Hematopoietic multipotent progenitor cell treated with erythropoietin and hydrocortisone succinate and interleukin-3 and kit ligand, for 4 days (in vitro differentiated cells): ENCODE measurements around the gene RHBDD3.
"Not testable (repeated sequence)": the region's sequence is repeated elsewhere in the genome, so short reads cannot be mapped to it uniquely, and the experiment has no call there.

Experiments
- DNase-seq: peaks from one replicate; pipeline ENCODE4 v3.0.0-alpha.2; 2015

The RHBDD3 gene

DNA sequence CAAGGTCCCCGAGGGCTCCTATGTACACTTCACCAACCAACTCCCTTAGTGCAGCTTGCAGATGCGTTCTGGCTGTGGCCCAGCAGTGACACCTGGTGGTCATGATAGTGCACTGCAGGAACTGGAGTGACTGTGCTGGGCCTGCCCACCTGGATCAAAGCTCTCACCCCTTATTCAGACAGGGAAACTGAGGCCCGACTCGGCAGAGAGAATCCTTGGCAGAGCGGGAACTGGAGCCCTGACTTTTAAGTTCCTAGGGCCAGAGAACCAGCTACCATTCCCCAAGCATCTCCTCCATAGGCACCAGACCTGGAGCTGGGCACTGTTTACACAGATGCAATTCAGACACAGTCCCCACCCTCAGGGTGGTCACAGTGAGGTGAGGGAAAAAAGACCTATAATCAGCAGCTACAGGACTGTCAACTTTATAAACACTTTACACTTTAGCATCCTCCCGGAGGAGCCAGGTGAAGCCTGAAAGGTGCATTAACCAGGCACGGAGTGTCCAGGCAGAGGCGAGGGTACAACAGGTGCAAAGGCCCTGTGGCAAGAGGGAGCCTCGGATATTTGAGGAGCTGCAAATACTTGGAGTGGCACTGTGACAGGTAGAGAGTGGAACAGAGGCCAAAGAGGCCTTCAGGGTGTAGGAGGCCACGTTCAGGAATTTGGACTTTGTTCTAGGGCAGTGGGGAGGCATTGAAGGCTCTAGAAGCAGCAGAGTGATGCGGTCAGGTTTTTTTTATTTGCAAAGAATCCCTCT is 22.0 kb downstream of the RHBDD3 start:
- DNase-seq: peak; percentile 87

DNA sequence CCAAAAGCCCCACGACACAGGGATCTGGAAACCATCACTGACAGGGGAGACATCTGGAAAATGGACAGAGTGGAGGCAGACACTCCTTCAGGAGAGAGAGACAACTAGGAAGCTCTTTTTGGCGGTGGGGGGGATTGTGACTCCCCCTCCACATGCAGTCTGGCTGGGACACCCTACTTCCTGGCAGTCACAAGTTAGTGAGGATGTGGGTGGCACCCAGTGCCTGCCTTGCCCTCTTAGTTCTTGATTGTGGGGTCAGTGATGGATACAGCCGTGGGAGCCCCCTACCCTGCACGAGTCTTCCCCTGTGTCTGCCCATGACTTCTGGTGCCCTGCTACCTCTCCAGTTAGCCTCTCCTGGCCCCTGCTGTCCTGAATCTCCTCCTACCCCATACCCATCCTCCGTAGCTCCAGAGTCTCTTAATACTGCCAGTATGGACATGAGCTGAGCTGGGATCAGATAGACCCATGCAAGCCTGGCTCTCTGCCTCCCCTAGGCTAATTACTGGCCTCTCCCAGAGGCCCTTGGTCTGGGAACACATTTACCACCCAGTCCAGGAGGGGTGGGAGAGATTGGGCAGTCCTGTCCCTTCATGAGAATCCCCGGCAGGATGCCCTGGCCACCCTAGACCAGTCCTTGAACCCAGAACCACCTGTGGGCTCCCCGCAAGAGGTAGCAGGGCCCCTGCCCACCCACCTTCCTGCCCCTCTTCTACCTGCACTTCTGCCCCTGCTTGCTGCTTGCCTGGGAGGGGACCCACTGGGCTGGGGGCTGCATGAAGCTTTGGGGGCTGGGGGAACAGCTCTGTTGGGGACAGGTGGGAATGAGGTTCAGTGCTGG is 22.8 kb downstream of the RHBDD3 start:
- no peak for DNase-seq

DNA sequence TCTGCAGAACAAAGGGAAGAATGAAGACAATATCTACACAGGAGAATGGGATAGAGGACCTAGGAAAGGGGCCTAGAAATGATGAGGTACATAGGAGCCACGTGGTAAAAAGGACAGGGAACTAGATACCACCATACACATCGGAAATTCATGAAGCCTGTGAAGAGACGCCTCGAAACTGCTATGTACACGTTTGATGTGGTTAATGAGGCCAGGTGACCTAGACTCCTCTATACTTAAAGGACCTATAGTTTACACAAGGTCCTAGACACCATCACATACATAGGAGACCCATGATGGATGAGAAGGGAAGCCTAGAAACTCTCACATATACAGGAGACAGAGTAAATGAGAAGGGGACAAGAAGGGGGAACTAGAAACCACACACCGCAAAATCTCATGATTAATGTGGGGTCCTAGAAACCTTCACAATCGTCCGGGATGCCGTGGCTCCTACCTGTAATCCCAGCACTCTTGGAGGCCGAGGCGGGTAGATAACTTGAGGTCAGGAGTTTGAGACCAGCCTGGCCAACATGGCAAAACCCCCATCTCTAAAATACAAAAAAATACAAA is 23.8 kb downstream of the RHBDD3 start:
- no peak for DNase-seq

DNA sequence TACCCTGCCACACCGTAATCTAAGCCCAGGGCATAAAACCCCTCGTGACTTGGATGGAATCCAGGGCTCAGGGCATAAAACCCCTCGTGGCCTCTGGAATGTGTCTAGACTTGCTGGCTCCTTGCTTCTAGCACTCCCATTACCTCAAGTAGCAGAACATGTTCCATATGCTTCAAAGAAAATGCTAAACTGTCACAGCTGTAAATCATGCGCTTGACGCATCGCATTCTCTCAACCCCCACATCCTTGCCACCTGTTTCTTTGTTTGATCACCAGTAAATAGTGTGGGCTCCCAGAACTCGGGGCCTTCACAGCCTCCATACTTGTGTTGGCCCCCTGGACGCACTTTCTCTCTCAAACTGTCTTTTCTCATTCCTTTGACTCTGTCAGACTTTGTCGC is 27.3 kb downstream of the RHBDD3 start:
- not testable (repeated sequence) for DNase-seq

DNA sequence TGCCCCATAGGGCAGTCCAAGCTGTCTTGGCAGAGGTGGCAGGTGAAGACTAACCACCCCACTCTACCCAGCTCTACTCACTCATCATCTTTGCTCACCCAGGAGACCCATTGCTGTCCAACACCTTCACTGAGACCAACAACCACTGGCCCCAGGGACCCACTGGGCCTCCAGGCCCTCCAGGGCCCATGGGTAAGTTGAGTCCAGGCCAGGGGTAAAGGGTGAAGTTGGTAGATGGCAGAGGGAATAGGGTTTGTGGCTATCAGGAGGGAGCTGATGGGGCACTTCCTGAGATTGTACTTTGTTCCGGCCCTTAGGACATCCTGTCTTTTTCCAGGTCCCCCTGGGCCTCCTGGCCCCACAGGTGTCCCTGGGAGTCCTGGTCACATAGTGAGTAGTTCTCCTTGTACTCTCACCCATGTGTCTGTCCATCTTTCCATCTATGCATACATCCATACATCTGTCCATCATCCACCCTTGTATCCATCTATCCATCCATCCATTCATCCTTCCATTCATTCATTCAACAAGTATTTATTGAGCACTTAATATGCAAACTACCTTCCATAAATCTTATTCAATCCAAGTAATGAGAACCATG is 34.4 kb downstream of the RHBDD3 start:
- DNase-seq: no peak

DNA sequence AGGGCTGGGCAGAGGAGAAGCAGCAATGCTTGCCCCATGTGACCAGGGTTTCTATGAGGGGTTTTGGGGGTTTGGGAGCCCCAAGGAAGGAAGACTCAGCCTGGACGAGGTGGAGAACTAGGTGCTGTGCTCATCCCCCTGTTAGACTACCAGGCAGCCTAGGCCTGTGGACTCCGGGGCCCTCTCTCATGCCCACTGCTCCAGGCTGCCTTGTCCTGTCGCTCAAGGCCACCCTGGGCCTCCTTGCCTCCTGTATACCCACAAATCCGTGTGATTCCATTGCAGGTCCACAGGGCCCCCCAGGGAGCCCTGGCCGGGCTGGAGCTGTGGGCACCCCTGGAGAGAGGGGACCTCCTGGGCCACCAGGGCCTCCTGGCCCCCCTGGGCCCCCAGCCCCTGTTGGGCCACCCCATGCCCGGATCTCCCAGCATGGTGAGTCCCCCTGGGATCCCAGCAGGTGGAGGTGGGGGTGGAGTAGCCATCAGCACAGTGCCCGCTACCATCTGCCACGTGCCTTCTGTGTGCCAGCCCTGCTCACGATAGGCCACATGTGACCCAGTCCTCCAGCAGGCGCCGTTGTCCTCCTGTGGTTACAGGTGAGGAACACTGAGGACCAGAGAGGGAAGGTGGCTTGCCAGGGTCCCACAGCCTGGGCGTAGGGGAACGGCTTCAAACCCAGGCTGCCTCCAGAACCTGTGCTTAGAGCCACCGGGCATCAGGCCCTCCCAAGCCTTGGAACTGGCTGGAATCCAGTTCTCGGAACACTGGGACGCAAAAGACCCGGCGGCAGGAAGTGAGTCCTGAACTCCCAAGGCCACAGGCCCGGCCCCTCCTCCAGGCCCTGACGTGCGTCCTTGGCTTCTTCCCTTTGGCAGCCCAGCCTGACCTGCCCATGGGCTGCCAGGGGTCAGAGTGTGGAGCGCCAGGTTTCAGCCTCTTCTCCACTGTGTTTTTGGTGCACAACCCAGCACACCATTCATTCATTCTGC is 35.5 kb downstream of the RHBDD3 start:
- no peak for DNase-seq

DNA sequence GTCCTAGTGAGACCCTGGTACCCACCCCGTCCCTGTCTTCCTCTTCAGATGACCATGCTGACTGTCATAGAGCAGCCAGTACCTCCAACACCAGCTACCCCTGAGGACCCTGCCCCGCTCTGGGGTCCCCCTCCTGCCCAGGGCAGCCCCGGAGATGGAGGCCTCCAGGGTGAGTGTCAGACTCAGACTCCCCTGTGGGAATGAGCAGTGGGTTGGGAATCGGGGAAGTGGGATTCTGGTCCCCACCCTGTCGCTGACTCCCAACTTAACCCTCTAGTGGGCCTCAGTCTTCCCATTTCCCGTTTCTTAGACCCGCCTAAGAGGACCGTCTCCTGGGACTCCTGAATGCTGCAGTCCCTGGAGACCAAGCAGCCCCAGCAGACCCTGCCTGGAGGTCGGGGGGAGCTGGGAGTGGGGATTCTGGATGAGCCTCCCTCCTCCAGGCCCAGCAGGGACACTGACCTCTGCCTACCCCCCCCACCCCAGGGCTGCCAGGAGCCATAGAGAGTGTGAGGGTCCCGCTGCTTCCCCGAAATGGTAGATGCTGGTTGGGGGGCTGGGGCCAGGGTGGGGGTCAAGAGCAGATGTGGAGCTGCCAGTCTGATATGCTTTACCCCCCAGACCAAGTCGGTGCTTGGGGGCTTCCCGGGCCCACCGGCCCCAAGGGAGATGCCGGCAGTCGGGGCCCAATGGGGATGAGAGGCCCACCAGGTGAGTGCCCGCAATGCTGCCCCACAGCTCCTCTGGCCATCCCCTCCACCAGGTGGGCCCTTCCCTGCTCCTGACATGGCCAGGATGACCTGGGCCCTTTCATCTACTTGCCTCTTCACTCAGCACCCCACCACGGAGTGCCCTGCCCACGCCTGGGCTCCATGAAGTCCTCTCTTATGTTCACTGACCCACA is 36.6 kb downstream of the RHBDD3 start:
- no peak for DNase-seq

DNA sequence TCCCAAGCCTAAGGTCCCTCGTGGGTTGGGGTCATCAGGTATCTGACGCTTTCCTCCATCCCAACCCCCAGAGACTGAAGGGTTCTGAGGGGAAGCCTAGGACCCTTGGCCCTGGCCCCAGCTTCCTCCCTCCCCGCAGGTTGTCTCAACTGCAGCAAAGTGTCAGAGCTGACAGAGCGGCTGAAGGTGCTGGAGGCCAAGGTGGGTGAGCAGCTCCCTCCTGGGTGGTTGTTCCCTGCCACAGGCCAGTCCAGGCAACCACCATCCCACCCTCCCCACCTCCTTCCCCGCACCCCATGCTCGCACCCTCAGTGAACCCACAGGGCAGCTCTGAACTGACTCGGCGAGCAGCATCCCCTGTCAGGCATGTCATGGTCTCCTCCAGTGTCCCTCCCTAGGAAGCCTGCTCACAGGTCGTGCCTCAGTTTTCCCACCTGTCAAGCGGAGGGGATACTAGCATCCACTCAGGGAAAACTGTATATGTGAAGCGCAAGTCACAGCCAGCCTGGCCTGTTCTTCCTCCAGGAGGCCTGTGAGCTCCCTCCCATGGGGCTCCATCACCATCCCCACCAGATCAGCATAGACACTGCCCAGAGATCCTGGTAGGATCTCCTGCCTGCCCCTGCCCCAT is 41.3 kb downstream of the RHBDD3 start:
- DNase-seq: no peak

DNA sequence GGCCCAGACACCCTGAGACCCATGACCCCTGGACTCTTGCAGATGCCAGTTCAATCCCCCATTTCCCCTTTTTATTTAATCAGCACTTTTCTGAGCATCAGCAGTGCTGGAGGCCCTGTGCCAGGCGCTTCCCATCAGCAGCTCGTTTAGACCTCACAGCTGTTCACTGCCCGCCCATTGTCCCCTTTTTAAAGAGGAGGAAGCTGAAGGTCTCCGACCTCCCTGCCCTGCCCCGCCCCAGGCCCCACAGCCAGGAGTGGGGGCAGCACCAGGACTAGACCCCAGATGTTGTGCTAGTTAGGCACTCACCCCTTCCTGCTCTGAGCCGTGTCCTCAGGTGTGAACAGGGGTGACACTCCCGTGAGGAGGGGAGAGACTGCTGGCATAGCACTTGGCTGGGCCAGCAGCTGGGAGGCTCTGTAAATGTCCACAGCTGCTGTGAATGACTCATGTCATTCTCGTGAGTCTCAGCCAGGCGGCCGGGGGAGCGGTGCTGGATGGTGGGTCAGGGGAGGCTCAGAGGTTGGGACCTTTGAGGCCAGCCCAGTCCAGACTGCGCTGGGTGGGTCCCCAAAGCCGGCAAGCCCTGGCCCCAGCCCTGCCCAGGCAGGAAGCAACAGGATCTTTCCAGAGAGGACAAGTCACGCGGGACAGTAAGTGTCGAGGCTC is 42.2 kb downstream of the RHBDD3 start:
- peak; percentile 74 for DNase-seq

DNA sequence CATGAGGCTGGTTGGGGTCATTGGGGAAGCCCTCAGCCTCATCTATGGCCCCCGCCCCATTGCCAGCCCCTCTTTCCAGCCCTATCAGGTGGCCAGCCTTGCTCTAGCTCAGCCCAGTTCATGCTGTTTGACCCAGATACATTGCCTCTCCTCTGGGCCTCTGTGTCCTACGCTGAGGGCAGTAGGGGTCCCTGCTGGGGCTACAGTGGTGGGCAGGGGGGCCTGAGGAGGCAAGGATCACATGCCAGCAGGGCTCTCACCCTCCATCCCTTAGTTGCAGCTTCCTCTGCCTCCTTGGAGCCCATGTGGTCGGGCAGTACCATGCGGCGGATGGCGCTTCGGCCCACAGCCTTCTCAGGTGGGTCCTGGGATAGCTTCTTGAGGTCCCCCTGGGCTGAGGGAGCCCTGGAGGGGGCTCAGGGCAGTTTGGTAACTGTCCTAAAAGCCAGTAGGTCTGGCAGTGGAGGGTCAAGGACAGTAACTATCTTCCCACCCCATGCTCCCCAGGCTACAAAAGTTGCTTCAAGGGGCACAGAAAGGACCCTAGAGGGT is 42.8 kb downstream of the RHBDD3 start:
- no peak for DNase-seq

DNA sequence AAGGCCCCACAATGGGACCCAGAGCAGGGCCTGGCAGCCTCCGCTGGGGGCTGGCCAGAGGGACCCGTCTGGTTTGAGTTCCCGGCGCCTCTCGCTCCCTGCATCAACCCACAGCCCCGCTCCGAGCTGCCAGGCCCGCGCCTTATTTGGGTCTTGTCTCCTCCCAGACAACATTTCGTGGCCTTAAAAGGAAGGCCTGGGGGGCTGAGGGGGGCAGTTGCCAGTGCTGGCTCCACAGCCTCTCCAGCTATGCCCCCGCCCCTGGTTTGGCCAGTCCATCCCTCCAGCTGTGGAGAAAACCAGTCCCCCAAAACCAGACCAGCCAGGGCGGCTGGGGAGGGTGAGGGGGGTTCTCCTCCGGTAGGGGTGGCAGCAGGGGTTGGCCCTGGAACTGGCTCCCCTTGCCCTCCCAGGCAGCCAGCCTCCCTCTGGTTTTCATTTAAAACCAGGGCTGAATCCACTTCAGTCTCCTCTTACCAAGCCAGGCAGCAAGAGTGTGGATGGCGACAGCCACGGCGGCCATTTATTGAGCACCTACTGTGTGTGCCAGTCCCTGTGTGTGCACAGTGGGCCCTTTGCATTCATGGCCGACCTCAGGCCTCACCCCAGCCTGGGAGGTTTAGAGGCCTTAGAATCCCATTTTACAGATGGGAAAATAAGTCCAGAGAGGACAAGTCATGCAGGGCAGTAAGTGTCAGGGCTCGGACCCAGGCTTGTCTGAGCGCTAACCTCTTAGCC is 43.5 kb downstream of the RHBDD3 start:
- no peak for DNase-seq

DNA sequence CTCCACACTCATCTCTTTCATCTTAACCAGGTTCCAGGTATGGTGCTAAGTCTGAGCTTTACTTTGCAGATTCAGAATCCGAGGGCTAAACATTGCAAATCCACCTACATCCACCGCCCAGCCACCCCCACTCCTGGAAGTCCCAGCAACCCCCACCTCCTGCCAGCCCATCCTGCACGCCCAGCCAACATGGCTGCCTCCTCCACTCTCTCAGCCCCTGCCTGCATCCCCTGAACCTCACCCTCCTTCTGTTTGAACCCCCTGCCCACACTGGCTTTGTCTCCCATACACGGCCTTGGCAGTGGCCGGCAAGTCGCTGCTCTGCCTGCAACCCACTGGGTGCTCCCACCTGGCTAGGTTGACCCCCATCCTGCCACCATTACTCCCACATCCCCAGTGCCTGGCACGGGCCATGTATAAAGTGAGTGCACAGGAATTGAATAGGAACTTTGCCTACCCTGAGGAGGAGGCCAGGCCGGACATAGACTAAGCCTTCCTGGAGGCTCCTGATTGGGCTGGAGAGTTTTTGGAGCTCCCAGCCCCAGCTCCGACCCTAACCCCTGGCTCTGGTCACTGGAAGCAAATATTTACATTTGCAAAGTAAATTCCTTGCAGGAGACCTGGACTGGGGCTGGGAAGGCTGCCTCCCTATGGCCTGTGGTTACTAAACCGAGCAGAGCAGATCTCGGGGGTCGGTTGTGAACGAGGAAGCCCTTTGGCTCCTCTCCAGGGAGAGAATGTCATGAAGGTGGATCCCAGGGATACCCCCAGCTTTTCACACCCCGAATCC is 47.7 kb downstream of the RHBDD3 start:
- DNase-seq: no peak

DNA sequence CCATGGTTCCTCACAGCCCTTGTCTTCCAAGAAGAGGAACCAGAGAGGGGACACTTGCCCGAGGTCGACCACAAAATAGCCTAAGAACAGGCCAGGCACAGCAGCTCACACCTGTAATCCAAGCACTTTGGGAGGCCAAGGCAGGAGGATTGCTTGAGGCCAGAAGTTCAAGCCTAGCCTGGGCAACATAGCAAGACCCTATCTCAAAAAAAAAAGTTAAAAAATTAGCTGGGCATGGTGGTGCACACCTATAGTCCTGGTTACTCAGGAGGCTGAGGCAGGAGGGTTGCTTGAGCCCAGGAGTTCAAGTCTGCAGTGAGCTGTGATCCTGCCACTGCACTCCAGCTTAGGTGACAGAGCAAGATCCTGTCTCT is 48.4 kb downstream of the RHBDD3 start:
- DNase-seq: not testable (repeated sequence)

DNA sequence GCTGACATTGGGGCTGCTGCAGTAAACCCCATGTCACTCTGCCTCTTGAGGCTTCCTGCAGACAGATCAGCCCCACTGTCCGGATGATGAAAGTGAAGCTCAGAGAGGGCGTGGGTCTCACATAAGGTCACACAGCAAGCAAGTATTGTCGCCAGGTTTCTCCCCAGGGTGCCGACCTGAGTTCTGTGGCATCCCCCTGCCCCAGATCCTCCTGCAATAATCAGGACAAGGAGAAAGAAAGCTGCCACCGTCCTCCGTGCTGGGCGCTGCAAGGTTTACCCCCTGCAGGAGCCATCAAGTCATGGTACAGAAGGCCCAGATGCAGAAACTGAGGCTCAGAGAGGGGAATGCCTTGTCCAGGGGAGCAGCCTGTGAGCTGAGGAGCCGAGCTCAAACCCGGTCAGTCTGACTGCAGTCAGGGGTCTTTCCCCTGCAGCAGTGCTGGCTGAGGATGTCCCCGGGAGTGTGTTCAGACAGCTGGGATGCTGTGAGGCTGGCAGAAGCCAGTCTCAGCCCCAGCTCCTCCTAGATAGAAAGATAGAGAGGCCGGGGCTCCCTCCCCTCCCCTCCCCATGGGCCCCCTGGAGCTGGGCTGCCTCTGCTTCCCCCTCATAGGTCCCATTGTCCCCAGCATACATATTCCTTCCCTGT is 48.9 kb downstream of the RHBDD3 start:
- DNase-seq: no peak

DNA sequence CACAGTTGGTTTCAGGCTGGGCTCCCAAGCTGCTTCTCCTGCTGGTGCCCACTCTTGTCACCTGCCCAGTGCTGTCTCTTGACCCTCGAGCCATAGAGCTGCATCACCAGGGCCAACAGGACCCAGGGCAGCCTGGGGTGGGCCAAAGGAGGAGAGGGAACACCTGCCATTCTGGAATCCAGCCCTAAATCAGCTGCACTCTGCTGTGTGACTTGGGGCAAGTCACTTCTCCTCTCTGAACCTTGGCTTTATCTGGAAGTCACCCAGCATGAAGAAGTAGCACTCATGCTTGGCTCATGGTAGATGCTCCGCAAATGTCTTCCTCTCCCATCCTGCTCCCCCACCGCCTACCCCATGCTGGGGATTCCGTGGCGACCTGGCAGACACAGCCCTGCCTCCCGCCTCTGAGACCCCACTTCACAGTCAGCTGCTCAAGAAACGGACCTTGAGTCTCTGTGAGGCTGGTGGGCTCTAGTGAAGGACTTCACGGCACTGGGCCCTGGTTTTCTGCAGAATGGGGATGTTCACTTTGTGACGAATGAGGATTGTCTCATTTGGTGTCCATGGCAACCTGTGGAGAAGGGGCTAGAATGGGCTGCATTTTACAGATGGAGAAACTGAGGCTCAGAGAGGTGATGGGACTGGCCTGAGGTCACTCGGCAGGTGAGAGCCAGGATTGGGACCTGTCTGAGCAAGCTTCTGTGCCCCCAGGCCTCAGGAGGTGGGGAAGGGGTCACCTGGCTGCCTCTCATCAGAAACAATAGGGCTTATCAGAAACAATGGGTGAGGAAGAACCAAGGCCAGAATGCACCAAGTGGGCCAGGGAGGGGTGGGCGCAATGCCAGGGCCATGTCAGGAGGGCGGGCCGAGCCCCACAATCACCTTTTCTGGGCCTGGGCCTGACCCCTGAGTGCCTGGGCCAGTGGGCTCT is 49.7 kb downstream of the RHBDD3 start:
- DNase-seq: no peak

DNA sequence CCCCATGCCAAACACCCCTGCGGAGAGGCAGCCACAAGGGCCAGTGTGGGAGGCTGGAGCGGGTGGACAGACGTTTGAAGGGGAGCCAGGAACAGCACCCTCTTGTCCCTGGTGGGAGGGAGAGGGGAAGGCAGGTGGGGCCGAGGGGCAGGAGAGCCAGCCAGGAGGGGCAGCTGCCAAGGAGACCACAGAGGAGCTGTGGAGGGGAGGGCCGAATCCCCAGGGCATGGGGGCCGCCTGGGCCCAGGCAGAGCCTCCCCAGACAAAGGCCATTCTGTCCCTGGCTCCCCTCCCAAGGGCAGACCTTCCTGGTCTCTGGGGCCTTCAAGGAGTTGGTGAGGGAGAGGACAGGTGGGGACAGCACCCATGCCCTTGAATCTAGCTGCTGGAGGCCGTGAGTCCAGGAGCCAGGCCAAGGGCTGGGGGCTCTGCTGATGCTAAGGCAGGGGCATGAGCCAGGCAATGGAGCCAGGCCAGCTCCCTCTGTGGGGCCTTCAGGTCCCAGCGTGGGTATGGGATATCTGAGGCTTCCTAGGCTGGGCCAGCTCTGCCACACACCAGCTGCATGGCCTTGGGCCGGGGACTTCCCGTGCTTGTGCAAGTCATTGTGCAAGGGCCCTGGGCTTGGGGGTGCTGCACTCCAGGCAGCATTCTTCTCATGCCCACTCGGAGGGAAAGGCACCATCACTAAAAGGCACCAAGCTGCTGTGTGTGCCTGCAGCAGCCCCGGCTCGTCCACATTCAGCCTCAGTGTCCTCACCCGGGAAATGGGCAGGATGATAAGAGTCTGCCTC is 50.7 kb downstream of the RHBDD3 start:
- peak; percentile 66 for DNase-seq
